HG03066 (cell line): ENCODE results near the gene CCDC187.

Source experiments
- ATAC-seq: cut with Tn5 transposase; IDR thresholded peaks from one replicate; pipeline ENCODE4 v1.9.1; 2021; ENCODE audit warnings: low read depth; ENCODE audit not compliant: unreplicated experiment

The CCDC187 gene

GRCh38 chr9:136286987-136287379 is 16.9 kb downstream of the CCDC187 start:
- ATAC-seq: no peak

- no peak for ATAC-seq
These were observed 17.4 kb downstream of the CCDC187 start for GRCh38 chr9:136286359-136286986.

- ATAC-seq: no peak
These were observed 18.2 kb downstream of the CCDC187 start for GRCh38 chr9:136285501-136286358.

GRCh38 chr9:136284951-136285350 is 18.9 kb downstream of the CCDC187 start:
- ATAC-seq: no peak

- ATAC-seq: no peak
These were observed 19.6 kb downstream of the CCDC187 start for GRCh38 chr9:136284311-136284710.

- ATAC-seq: no peak
These were observed 20.3 kb downstream of the CCDC187 start for GRCh38 chr9:136283291-136284235.

- no peak for ATAC-seq
These were observed 21.5 kb downstream of the CCDC187 start for GRCh38 chr9:136282272-136282861.

GRCh38 chr9:136281421-136282271 is 22.2 kb downstream of the CCDC187 start:
- no peak for ATAC-seq

GRCh38 chr9:136280535-136281315 is 23.2 kb downstream of the CCDC187 start:
- no peak for ATAC-seq

- no peak for ATAC-seq
These were observed 24.4 kb downstream of the CCDC187 start for GRCh38 chr9:136279471-136279870.

GRCh38 chr9:136278894-136279293 is 25.0 kb downstream of the CCDC187 start:
- ATAC-seq: no peak

GRCh38 chr9:136278221-136278620 is 25.7 kb downstream of the CCDC187 start:
- no peak for ATAC-seq

GRCh38 chr9:136277746-136278145 is 26.1 kb downstream of the CCDC187 start:
- no peak for ATAC-seq

- no peak for ATAC-seq
These were observed 27.2 kb downstream of the CCDC187 start for GRCh38 chr9:136276716-136277115.

GRCh38 chr9:136275655-136276429 is 28.1 kb downstream of the CCDC187 start:
- ATAC-seq: no peak

- no peak for ATAC-seq
These were observed 28.9 kb downstream of the CCDC187 start for GRCh38 chr9:136274786-136275654.
